NCI-H748 (cell line): ENCODE data around the gene PLK3.
A peak's percentile ranks its signal among the peaks of the same experiment; 100 is the strongest.
"Not testable (repeated sequence)": the region's sequence is repeated elsewhere in the genome, so short reads cannot be mapped to it uniquely, and the experiment has no call there.

ENCODE experiments used
- DNase-seq: peaks from one replicate; lab custom pipeline; 2025; ENCODE audit not compliant: unreplicated experiment; lab: John Stamatoyannopoulos, UW

PLK3 gene

GRCh38 chr1:44786841-44787426 lies 13.2 kb upstream of the PLK3 start:
- no peak for DNase-seq

GRCh38 chr1:44787506-44787905 lies 12.7 kb upstream of the PLK3 start:
- DNase-seq: no peak

GRCh38 chr1:44788120-44788860 lies 11.9 kb upstream of the PLK3 start, which contains the start of gene BEST4:
TSS of gene BEST4 (minus strand) at chr1:44788170. CDS start at chr1:44787705, 465 bp downstream.
- DNase-seq: no peak

- no peak for DNase-seq
These were observed 9.0 kb upstream of the PLK3 start for GRCh38 chr1:44790968-44791801.

- no peak for DNase-seq
These were observed 7.3 kb upstream of the PLK3 start for GRCh38 chr1:44792736-44793502.

- DNase-seq: not testable (repeated sequence)
These were observed 2.3 kb upstream of the PLK3 start for GRCh38 chr1:44797886-44798285.

GRCh38 chr1:44798481-44799365 lies 1.5 kb upstream of the PLK3 start:
- peak; percentile 85 for DNase-seq

- no peak for DNase-seq
These were observed 1.5 kb downstream of the PLK3 start for GRCh38 chr1:44801491-44802305.

GRCh38 chr1:44802306-44803061 lies 2.3 kb downstream of the PLK3 start:
- no peak for DNase-seq

GRCh38 chr1:44803062-44803311 lies 2.8 kb downstream of the PLK3 start:
- no peak for DNase-seq

GRCh38 chr1:44803312-44804095 lies 3.3 kb downstream of the PLK3 start:
- no peak for DNase-seq

GRCh38 chr1:44805311-44806024 lies 5.3 kb downstream of the PLK3 start:
- no peak for DNase-seq

- no peak for DNase-seq
These were observed 6.0 kb downstream of the PLK3 start for GRCh38 chr1:44806025-44806703.

- DNase-seq: no peak
These were observed 6.7 kb downstream of the PLK3 start, which contains the start of gene DYNLT4 for GRCh38 chr1:44806704-44807363. TSS of gene DYNLT4 (minus strand) at chr1:44807351. CDS start at chr1:44806668, 683 bp downstream.

- DNase-seq: peak; percentile 69
These were observed 7.3 kb downstream of the PLK3 start for GRCh38 chr1:44807364-44808062.
